ENCODE measurements around the gene PLXDC1. TPM values are rescaled to one million over a fixed set of nuclear protein-coding genes. Genes with fewer than 3 reads are reported as not detected.

Gene PLXDC1
- total RNA-seq, 2 experiments from 2014 or later = 1.7 to 2.4 TPM

DNA sequence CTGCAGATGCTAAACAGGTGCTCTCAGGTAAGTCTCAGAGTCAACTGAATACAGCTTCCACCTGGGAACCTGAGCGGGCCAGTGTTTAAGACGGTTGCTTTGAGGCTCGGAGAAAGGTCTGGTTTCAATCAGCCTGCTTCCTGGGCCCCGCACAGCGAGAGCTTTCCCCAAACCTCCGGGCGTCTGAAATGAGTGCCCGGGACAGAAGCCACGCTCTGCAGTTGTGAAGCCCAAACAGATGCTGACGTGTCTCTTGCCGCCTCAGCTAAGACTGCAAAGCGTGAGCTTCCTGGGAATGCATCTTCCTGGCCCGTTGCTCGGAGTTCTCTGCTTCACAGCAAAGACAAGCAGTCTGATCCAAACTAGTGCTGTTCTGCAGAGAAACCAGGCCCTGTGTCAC is 36.7 kb downstream of the PLXDC1 start:
- ChIA-PET CTCF (interaction anchor here (0.9 to 1.6 kb wide), 2 partner anchors 50 to 121 kb away, joined by 4 to 8 read pairs; no protein-coding TSS in a partner anchor), POLR2A (no interaction called here)
- Mint-ChIP-seq H3K27ac (no peak overlapping the region), H3K4me1 (ENCODE audit: low read depth) (no peaks in the 10 kb centered on the region), H3K36me3 (ENCODE audit: low read depth) (no peaks in the 10 kb centered on the region), H3K27me3 (no peaks in the 10 kb centered on the region), H3K4me3 (no peak overlapping the region), H3K9me3 (no peaks in the 10 kb centered on the region)
- TF ChIP-seq, protein P1, sequence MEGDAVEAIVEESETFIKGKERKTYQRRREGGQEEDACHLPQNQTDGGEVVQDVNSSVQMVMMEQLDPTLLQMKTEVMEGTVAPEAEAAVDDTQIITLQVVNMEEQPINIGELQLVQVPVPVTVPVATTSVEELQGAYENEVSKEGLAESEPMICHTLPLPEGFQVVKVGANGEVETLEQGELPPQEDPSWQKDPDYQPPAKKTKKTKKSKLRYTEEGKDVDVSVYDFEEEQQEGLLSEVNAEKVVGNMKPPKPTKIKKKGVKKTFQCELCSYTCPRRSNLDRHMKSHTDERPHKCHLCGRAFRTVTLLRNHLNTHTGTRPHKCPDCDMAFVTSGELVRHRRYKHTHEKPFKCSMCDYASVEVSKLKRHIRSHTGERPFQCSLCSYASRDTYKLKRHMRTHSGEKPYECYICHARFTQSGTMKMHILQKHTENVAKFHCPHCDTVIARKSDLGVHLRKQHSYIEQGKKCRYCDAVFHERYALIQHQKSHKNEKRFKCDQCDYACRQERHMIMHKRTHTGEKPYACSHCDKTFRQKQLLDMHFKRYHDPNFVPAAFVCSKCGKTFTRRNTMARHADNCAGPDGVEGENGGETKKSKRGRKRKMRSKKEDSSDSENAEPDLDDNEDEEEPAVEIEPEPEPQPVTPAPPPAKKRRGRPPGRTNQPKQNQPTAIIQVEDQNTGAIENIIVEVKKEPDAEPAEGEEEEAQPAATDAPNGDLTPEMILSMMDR (IDR thresholded peaks at IDR 0.05) = no peak
- intact Hi-C loops (cut with micrococcal nuclease) = no loop called here
- no peak for ATAC-seq
- no peak for DNase-seq

DNA sequence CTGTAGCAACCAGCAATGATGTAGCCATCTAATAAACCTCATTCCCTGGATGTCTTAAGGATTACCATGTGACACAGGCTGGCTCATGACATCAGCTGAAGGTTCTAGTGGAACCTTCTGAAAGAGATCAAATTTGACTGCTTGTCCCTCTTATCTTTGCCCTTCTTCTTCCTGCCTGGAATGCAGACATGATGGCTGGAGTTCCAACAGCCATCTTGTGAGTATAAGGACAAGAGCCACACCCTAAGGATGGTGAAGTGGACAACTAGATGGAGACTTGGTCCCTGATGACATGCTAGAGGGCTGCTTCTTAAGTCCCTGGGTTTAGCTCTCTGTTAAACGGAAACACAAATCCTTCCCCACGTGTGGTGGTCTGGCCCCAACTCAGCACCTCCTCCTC is 37.6 kb downstream of the PLXDC1 start:
- H3K4me1 Mint-ChIP-seq (ENCODE audit: low read depth) = no peaks in the 10 kb centered on the region
- DNase-seq (no peak), ATAC-seq (no peak)
- intact Hi-C loops (cut with micrococcal nuclease) = no loop called here
- ChIA-PET CTCF (interaction anchor here (1.6 kb wide), 1 partner anchor 51 kb away, joined by 8 read pairs; no protein-coding TSS in a partner anchor), POLR2A (interaction anchor here (0.6 to 0.8 kb wide), 2 partner anchors 15 to 131 kb away, joined by 3 read pairs; no protein-coding TSS in a partner anchor)
- no peaks in the 10 kb centered on the region for H3K36me3 Mint-ChIP-seq (ENCODE audit: low read depth)
- no peaks in the 10 kb centered on the region for H3K27me3 Mint-ChIP-seq
- TF ChIP-seq, protein P1 (IDR thresholded peaks at IDR 0.05) = no peak
- H3K4me3 Mint-ChIP-seq = no peak overlapping the region
- H3K27ac Mint-ChIP-seq = no peak overlapping the region
- H3K9me3 Mint-ChIP-seq = no peaks in the 10 kb centered on the region

DNA sequence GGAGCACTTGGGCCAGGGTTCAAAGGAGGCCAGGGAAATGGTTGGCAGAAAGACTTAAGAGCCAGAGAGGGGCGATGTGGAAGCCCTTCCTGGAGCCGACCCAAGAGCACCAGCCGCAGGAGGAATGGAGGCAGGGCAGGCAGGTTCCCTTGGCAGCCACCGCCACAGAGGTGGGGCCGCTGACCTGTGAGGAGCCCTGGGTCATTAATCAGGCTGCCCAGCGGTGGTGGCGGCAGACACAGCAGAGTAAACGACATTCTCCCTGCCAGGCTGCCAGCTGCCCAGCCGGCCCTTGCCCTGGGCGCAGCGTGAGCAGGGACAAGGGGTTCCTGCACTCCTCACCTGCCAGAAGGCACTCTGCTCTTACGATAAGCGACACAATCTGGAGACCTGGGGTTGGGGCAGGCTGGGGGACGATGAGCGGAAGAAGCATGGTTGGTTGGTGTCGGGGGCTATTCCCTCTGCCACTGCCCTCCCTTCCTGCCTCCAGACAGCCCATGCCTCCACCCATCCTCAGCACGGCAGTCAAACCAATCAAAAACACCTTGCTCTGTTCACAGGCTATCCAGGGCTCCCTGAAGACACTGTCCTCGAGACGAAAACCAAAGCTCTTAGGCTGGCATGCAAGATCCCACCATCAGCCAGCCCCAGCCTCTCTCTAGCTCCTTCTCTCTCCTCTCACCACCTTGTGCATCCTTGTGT is 40.9 kb downstream of the PLXDC1 start:
- ChIA-PET POLR2A (no interaction called here), CTCF (no interaction called here)
- Mint-ChIP-seq H3K4me1 (ENCODE audit: low read depth) (no peaks in the 10 kb centered on the region), H3K9me3 (no peaks in the 10 kb centered on the region), H3K4me3 (no peak overlapping the region), H3K27ac (no peak overlapping the region), H3K27me3 (no peaks in the 10 kb centered on the region), H3K36me3 (ENCODE audit: low read depth) (no peaks in the 10 kb centered on the region)
- TF ChIP-seq, protein P1 (IDR thresholded peaks at IDR 0.05) = no peak
- DNase-seq (no peak), ATAC-seq (no peak)
- intact Hi-C loops (cut with micrococcal nuclease) = no loop called here

DNA sequence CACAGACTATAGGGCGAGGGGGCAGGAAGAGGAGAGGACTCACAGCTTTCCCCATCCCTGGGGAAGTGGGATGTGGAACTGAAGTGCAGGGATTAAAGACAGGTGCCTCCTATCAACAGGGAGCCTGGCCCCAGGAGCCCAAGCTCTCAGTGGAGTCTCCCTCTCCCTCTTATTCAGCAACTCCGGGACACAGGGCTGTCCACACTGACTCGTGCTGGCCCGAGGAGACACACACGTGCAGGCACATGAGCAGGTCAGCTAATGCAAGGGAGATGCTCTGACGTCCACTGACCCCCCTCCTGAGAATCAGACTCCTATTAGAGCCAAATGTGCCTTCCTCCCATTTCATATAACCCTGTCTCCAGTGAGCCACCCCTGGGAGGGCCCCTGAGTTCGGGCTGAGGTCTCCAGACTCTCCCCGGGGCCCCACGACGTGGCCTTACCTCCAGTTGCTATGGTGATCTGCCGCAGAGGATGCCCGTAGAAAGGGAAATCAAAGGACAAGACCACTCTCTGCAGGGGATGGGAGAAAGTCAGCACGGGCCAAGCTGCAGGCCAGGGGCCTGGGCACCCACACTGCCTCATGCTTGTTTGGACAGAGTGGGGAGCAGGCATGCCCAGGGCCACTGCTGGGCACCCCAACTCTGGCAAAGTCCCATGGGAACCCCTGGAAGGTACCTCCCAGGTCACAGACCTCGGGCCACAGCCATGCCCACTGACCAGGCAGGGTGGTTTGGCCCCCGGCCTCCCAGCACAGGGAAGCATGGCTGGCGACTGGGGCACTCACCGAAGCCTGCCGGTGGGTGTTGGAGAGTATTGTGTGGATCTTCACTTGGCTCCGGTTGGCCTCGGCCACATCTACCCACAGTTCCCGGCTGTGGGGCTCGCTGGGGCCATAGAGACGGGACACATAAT is 42.7 kb downstream of the PLXDC1 start:
- Mint-ChIP-seq H3K27ac (no peak overlapping the region), H3K9me3 (no peaks in the 10 kb centered on the region), H3K27me3 (no peaks in the 10 kb centered on the region), H3K4me1 (ENCODE audit: low read depth) (no peaks in the 10 kb centered on the region), H3K4me3 (no peak overlapping the region), H3K36me3 (ENCODE audit: low read depth) (no peaks in the 10 kb centered on the region)
- DNase-seq (no peak), ATAC-seq (no peak)
- TF ChIP-seq, protein P1 (IDR thresholded peaks at IDR 0.05) = no peak
- POLR2A ChIA-PET = no interaction called here
- intact Hi-C loops (cut with micrococcal nuclease) = no loop called here
- CTCF ChIA-PET = no interaction called here

DNA sequence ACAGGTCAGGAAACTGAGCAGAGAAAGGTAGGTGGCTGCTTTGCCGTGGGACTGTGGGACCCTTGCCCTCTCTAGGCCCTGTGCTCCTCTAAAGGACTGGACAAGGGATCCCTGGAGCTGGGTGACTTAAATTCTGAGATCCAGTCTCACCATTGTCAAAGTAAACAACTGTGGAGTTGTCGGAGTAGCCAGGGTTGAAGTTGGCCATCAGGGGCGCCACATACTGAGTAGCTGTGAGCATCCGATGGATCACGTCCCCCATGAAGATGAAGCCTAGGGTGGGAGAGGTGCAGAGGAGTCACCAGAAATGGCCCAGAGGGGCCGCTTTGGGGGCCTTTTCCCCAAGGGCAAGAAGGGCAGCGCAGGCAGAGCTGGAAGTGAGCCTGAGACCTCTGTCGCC is 43.5 kb downstream of the PLXDC1 start:
- H3K9me3 Mint-ChIP-seq = no peaks in the 10 kb centered on the region
- H3K4me1 Mint-ChIP-seq (ENCODE audit: low read depth) = no peaks in the 10 kb centered on the region
- TF ChIP-seq, protein P1 (IDR thresholded peaks at IDR 0.05) = no peak
- no peak overlapping the region for H3K4me3 Mint-ChIP-seq
- ChIA-PET POLR2A (no interaction called here), CTCF (no interaction called here)
- H3K36me3 Mint-ChIP-seq (ENCODE audit: low read depth) = no peaks in the 10 kb centered on the region
- no peak overlapping the region for H3K27ac Mint-ChIP-seq
- intact Hi-C loops (cut with micrococcal nuclease) = no loop called here
- H3K27me3 Mint-ChIP-seq = no peaks in the 10 kb centered on the region
- ATAC-seq = no peak
- DNase-seq = no peak

All from activated CD8-positive, alpha-beta T cell treated with anti-CD3 and anti-CD28 coated beads for 36 hours (primary cell).